Liver (tissue), 9 donors: ENCODE results near the gene LYRM2. TPM values are rescaled to one million over a fixed set of nuclear protein-coding genes. Genes with fewer than 3 reads are reported as not detected.

ENCODE experiments used
- DNase-seq: peaks from one replicate; pipeline ENCODE4 v3.0.0-alpha.2; 2017; ENCODE audit warnings: low spot score
- H3K27ac ChIP-seq, 2 donors: one replicate each; pipeline ENCODE4 v1.7.0; 2013; ENCODE audit warnings: inconsistent platforms in 2 of 2, low read length in 2 of 2, control low read depth in 1 of 2, low read depth in 1 of 2, mild to moderate bottlenecking in 1 of 2
- H3K27me3 ChIP-seq, 4 donors: one replicate each; pipeline versions ENCODE4 v1.6.1 to v1.7.0; 2013; ENCODE audit warnings: low read length in 3 of 4, inconsistent platforms in 1 of 4, mild to moderate bottlenecking in 1 of 4, moderate library complexity in 1 of 4; ENCODE audit not compliant: control insufficient read depth in 4 of 4, insufficient read depth in 4 of 4
- H3K36me3 ChIP-seq, 4 donors: one replicate each; pipeline versions ENCODE4 v1.6.1 to v1.7.0; 2013; ENCODE audit warnings: low read length in 3 of 4, mild to moderate bottlenecking in 3 of 4, low read depth in 1 of 4, moderate library complexity in 1 of 4; ENCODE audit not compliant: control insufficient read depth in 4 of 4, insufficient read depth in 3 of 4
- H3K4me1 ChIP-seq, 4 donors: one replicate each; pipeline versions ENCODE4 v1.6.1 to v1.7.0; 2013; ENCODE audit warnings: low read length in 3 of 4, mild to moderate bottlenecking in 3 of 4, moderate library complexity in 1 of 4; ENCODE audit not compliant: control insufficient read depth in 4 of 4, insufficient read depth in 4 of 4
- H3K4me3 ChIP-seq, 3 donors: one replicate each; pipeline versions ENCODE4 v1.6.1 to v1.7.0; 2013; ENCODE audit warnings: low read length in 3 of 3, control low read depth in 1 of 3, low read depth in 1 of 3, mild to moderate bottlenecking in 1 of 3
- H3K9ac ChIP-seq, 2 donors: one replicate each; pipeline ENCODE4 v1.7.0; 2013; ENCODE audit warnings: low read length in 2 of 2, mild to moderate bottlenecking in 2 of 2, moderate library complexity in 2 of 2, control low read depth in 1 of 2, low read depth in 1 of 2
- H3K9me3 ChIP-seq, 4 donors: one replicate each; pipeline versions ENCODE4 v1.6.1 to v1.7.0; 2013; ENCODE audit warnings: low read length in 3 of 4; ENCODE audit not compliant: control insufficient read depth in 4 of 4
- CTCF ChIP-seq: fragments of 150-350 bp; IDR thresholded peaks from 2 replicates; pipeline ENCODE4 v1.5.1; 2017; ENCODE audit warnings: improper control_type of control experiment, low read depth, low read length; ENCODE audit not compliant: missing input control
- EGR1 ChIP-seq, 2 donors: IDR thresholded peaks; 2 replicates each; pipeline ENCODE4 v1.6.1; 2016 to 2018; ENCODE audit warnings: antibody characterized with exemption in 2 of 2, low read depth in 2 of 2
- FOXA1 ChIP-seq: IDR thresholded peaks from 2 replicates; pipeline ENCODE4 v1.6.1; 2016; ENCODE audit warnings: antibody characterized with exemption
- FOXA2 ChIP-seq: IDR thresholded peaks from 2 replicates; pipeline ENCODE4 v1.6.1; 2016; ENCODE audit warnings: antibody characterized with exemption
- HNF4G ChIP-seq: IDR thresholded peaks from 2 replicates; pipeline ENCODE4 v1.6.1; 2016; ENCODE audit warnings: antibody characterized with exemption
- JUND ChIP-seq, 2 donors: IDR thresholded peaks; 2 replicates each; pipeline ENCODE4 v1.6.1; 2016; ENCODE audit warnings: antibody characterized with exemption in 2 of 2
- NR2F2 ChIP-seq: IDR thresholded peaks from 2 replicates; pipeline ENCODE4 v1.6.1; 2016; ENCODE audit warnings: antibody characterized with exemption
- RAD21 ChIP-seq, 2 donors: IDR thresholded peaks; 2 replicates each; pipeline ENCODE4 v1.6.1; 2016; ENCODE audit warnings: antibody characterized with exemption in 2 of 2, mild to moderate bottlenecking in 2 of 2
- REST ChIP-seq: IDR thresholded peaks from 2 replicates; pipeline ENCODE4 v1.6.1; 2016; ENCODE audit warnings: antibody characterized with exemption, mild to moderate bottlenecking
- SP1 ChIP-seq: IDR thresholded peaks from 2 replicates; pipeline ENCODE4 v1.6.1; 2018; ENCODE audit warnings: antibody characterized with exemption, mild to moderate bottlenecking
- TAF1 ChIP-seq: conservative IDR thresholded peaks from 2 replicates; pipeline ENCODE4 v1.6.1; 2016; ENCODE audit warnings: antibody characterized with exemption, mild to moderate bottlenecking
- YY1 ChIP-seq: IDR thresholded peaks from 2 replicates; pipeline ENCODE4 v1.6.1; 2016; ENCODE audit warnings: antibody characterized with exemption, mild to moderate bottlenecking
- ZBTB33 ChIP-seq: IDR thresholded peaks from 2 replicates; pipeline ENCODE4 v1.6.1; 2016; ENCODE audit warnings: antibody characterized with exemption
- WGBS: extraction: QIAGEN DNeasy Blood & Tissue Kit; methylation state at CpG from one replicate; pipeline ENCODE4 v1.1.7; 2013; 5-methylcytosine and 5-hydroxymethylcytosine counted together
- polyA plus RNA-seq, 2 donors: library from polyadenylated mRNA; stranded (reverse) in 1 of 2; unstranded in 1 of 2; fragments of 200-250 nt in 1 of 2; fragments of >200 nt in 1 of 2; fragmentation: Nextera tagmentation in 1 of 2; extraction: Ambion mirVana in 1 of 2; gene quantifications; one replicate each; pipeline versions ENCODE4 v1.2.1 to v1.2.3, GENCODE V29; 2013 to 2015
- total RNA-seq, 2 donors: library from RNA; depleted of rRNA; stranded (reverse); fragments of >200 nt; gene quantifications; one replicate each; pipeline ENCODE4 v1.2.3, GENCODE V29; 2014
- donor health status: healthy.
- donor health status: healthy.
- donor health status: healthy.
- donor health status: healthy.
- donor health status: healthy.

The LYRM2 gene
- total and polyA plus RNA-seq, 4 donors = 8.9 to 34.7 (median 12.4) TPM

GRCh38 chr6:89650579-89650978 lies 12.0 kb upstream of the LYRM2 start:
- H3K27me3 ChIP-seq = no peaks in the 10 kb centered on the region
- H3K36me3 ChIP-seq = peaks cover 7 to 78% (median 62%) of the 10 kb centered on the region in 4 donors
- H3K4me1 ChIP-seq = no peaks in the 10 kb centered on the region
- H3K9ac ChIP-seq = no peak overlapping the region
- H3K4me3 ChIP-seq = no peak overlapping the region
- no peak overlapping the region for H3K27ac ChIP-seq
- no peaks in the 10 kb centered on the region for H3K9me3 ChIP-seq
- TF ChIP-seq HNF4G (no peak), NR2F2 (no peak), ZBTB33 (no peak), CTCF (no peak), FOXA2 (no peak), TAF1 (no peak), REST (no peak), FOXA1 (no peak), JUND (IDR thresholded peaks at IDR 0.05) (no peak), RAD21 (IDR thresholded peaks at IDR 0.05) (no peak), EGR1 (IDR thresholded peaks at IDR 0.05; ENCODE audit: low read depth in 2 of 2) (no peak)
- WGBS = 94% methylated on average over 8 of the region's 8 CpGs
- no peak for DNase-seq

GRCh38 chr6:89649682-89650081 lies 11.1 kb upstream of the LYRM2 start:
- no peak overlapping the region for H3K27ac ChIP-seq
- TF ChIP-seq NR2F2 (no peak), RAD21 (IDR thresholded peaks at IDR 0.05) (no peak), EGR1 (IDR thresholded peaks at IDR 0.05; ENCODE audit: low read depth in 2 of 2) (no peak), YY1 (no peak), FOXA2 (no peak), SP1 (no peak), HNF4G (no peak), REST (no peak), ZBTB33 (no peak)
- no peaks in the 10 kb centered on the region for H3K27me3 ChIP-seq
- no peak for DNase-seq
- peaks cover 7 to 77% (median 60%) of the 10 kb centered on the region in 4 donors for H3K36me3 ChIP-seq
- 96% methylated on average over 1 of the region's 1 CpG for WGBS
- no peaks in the 10 kb centered on the region for H3K9me3 ChIP-seq
- H3K4me1 ChIP-seq = no peaks in the 10 kb centered on the region
- no peak overlapping the region for H3K9ac ChIP-seq
- no peak overlapping the region for H3K4me3 ChIP-seq
